Fibroblast of upper back skin (primary cell): ENCODE results near the gene CA9.

Experiments
- DNase-seq: peaks from one replicate; pipeline ENCODE4 v3.0.0-alpha.2; 2013

Gene CA9

GRCh38 chr9:35675732-35676392 lies 2.1 kb downstream of the CA9 start:
- DNase-seq, result peak; percentile 38

- no peak for DNase-seq
Measured at GRCh38 chr9:35679091-35679490, 5.4 kb downstream of the CA9 start.

- peak; percentile 26 for DNase-seq
Measured at GRCh38 chr9:35679766-35680330, 6.1 kb downstream of the CA9 start.

- peak; percentile 71 for DNase-seq
Measured at GRCh38 chr9:35680331-35681105, 6.8 kb downstream of the CA9 start.

- peak; percentile 42 for DNase-seq
Measured at GRCh38 chr9:35681341-35682002, 7.7 kb downstream of the CA9 start.

- DNase-seq, result peak; percentile 19
Measured at GRCh38 chr9:35682051-35682450, 8.3 kb downstream of the CA9 start.

- no peak for DNase-seq
Measured at GRCh38 chr9:35682520-35683315, 9.0 kb downstream of the CA9 start.

- no peak for DNase-seq
Measured at GRCh38 chr9:35683323-35683722, 9.6 kb downstream of the CA9 start.

- DNase-seq, result no peak
Measured at GRCh38 chr9:35684921-35685320, 11.2 kb downstream of the CA9 start.

GRCh38 chr9:35685506-35685905 lies 11.8 kb downstream of the CA9 start:
- DNase-seq, result no peak

- peak; percentile 59 for DNase-seq
Measured at GRCh38 chr9:35686222-35687203, 12.8 kb downstream of the CA9 start.

GRCh38 chr9:35687306-35687705 lies 13.6 kb downstream of the CA9 start:
- no peak for DNase-seq

GRCh38 chr9:35687972-35688557 lies 14.3 kb downstream of the CA9 start:
- no peak for DNase-seq

- peak; percentile 86 for DNase-seq
Measured at GRCh38 chr9:35688558-35689541, 15.1 kb downstream of the CA9 start.

GRCh38 chr9:35689542-35690293 lies 16.0 kb downstream of the CA9 start, which contains the start of gene TPM2:
Gene TPM2 (minus strand): TSS chr9:35689925. CDS start chr9:35689817, 108 bp downstream.
- peak; percentile 93 for DNase-seq

GRCh38 chr9:35690294-35690613 lies 16.5 kb downstream of the CA9 start:
- DNase-seq, result no peak

GRCh38 chr9:35690614-35691333 lies 17.0 kb downstream of the CA9 start:
- peak; percentile 93 for DNase-seq

GRCh38 chr9:35691334-35691650 lies 17.6 kb downstream of the CA9 start:
- no peak for DNase-seq
